ENCODE data around the gene DNAJC5G.
A peak's percentile ranks its signal among the peaks of the same experiment; 100 is the strongest.
"Not testable (repeated sequence)": the region's sequence is repeated elsewhere in the genome, so short reads cannot be mapped to it uniquely, and the experiment has no call there.

DNAJC5G gene

GRCh38 chr2:27306136-27306535, 30.9 kb downstream of the DNAJC5G start:
- no peak for FAIRE-seq
- no peak for DNase-seq (ENCODE audit: insufficient read length, low spot score)

- FAIRE-seq: no peak
- no peak for DNase-seq (ENCODE audit: insufficient read length, low spot score)
These were observed 31.5 kb downstream of the DNAJC5G start for GRCh38 chr2:27306573-27307286.

DNA sequence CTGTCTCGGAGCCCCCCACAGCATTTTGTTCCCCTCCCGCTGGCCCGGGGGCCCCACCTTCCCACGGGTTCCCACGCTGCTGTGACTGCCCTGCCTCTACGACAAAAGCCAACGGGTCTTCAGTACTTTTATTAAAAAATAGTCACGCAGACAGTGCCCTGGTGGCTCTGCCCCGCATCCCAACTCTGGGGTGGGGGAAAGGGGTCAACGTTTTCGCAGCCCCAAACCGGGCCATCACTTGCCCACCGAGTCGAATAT, 32.0 kb downstream of the DNAJC5G start:
- no peak for FAIRE-seq

DNA sequence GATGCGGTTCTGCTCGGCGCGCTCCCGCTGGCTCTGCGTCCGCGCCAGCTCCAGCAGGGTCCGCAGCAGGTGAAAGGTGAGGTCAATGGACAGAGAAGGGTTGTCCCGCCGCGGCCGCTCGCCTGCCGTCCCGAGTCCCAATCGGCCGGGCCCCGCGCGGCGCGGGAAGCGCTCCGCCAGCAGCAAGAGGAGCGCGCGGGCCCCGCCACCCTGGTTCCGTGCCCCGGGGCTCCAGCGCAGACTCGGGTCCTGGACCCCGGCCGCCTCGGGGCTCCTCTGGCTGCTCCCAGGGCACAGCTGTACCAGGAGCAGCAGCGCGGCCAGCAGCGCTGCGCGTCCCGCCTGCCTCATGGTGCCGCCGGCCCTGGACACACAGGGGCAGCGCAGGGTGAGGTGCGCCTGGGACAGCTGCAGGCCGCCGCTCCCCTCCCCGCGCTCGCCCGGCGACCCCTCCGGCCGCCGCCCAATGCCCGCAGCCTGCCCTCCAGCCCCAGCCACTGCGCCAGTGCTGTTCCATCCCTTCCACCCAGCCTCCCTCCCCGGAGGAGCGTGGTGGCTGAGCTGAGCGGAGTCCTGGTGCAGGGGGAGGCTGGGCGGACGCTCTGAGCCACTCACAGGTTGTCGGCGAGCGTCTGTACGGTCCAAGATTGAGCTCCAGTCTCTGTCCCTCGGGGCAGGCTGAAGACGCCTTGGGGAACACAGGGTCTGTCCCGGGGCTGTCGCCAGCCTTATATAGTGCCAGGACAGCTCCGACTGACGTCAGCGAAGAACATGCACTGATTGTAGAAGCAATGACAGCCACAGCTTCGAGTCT, 32.5 kb downstream of the DNAJC5G start:
- DNase-seq (ENCODE audit: insufficient read length, low spot score): no peak
- FAIRE-seq: no peak

More for the DNA sequence above, 32.0 kb downstream of the DNAJC5G start:
- no peak for DNase-seq (ENCODE audit: insufficient read length, low spot score)

DNA sequence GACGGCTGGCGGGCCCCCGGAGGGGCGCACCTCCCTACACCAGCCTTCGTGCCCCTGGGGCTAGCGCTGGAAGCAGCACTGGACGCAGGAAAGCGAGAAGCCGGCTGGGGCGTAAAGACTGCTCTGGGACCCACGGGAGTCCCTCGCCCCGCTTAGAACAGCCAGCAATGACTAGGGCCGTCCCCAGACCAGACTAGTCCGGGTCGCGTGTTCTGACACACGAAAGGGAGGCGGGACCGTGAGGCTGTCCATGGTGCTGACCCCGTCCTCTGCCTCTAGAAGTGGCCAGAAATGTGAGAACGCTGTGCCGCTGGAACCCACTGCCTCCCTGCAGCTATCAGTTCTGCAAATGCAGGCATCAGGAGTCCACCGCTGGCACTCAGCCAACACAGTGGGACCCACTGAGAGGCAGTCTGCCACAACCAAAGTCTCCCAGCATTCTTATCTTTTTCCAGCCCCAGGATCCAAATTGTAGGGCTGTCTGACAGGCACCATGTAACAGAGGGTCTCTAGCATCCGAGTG, 33.2 kb downstream of the DNAJC5G start, which contains the start of gene UCN:
TSS of gene UCN (minus strand) at position 87 of the 523 bp plus-strand sequence. CDS start 550 bp downstream, outside the sequence.
- DNase-seq (ENCODE audit: insufficient read length, low spot score) (no peak), FAIRE-seq (no peak)

- no peak for FAIRE-seq
- no peak for DNase-seq (ENCODE audit: insufficient read length, low spot score)
These were observed 34.4 kb downstream of the DNAJC5G start for GRCh38 chr2:27309651-27310050.

DNA sequence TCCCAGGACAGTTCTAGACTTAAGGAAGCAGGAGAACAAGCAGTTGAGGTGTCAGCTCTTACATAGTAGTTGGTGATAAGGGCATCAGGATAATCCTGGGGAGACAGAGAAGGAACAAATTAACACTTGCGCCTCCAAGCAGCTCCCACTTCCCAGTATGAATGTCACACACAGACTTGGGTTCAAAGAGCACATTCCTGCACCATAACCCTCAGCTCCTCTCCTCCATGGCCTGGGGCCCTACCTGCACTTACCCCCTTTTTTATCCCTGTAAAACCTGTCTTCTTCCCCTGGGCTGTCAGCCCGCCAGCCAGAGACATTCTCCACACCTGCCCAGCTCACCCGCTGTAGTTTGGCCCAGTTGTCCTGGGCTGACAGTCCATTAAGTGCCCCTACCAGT, 36.9 kb downstream of the DNAJC5G start:
- DNase-seq (ENCODE audit: insufficient read length, low spot score) (no peak), FAIRE-seq (peak; percentile 48)

DNA sequence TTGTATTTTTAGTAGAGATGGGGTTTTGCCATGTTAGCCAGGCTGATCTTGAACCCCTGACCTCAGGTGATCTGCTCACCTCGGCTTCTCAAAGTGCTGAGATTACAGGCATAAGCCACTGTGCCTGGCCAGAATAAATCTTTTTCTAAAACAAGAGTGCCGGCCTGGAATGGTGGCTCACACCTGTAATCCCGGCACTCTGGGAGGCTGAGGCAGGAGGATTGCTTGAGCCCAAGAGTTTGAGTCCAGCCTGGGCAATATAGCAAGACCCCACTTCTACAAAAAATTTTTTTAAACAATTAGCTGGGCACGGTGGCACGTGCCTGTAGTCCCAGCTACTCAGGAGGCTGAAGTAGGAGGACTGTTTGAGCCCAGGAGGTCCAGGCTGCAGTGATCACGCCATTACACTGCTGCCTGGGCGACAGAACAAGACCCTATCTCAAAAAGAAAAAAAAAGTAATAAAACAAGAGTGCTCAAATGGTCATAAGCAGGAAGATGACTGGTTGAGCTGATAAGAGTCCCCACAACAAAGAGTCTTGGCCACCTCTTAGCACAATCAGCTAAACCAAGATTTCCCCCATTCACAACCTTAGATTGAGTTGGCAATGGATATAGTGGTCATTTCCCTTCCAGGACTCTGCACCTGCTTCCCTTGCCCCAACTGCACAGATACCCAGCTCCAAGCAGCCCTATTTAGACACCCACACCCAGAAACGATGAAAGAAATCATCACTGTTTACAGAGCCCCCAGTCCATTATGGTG, 38.8 kb downstream of the DNAJC5G start:
- no peak for DNase-seq (ENCODE audit: insufficient read length, low spot score)
- FAIRE-seq: no peak

GRCh38 chr2:27314709-27315108, 39.5 kb downstream of the DNAJC5G start:
- no peak for DNase-seq (ENCODE audit: insufficient read length, low spot score)
- FAIRE-seq: no peak

- DNase-seq (ENCODE audit: insufficient read length, low spot score): no peak
- no peak for FAIRE-seq
These were observed 39.9 kb downstream of the DNAJC5G start for GRCh38 chr2:27315122-27315521.

DNA sequence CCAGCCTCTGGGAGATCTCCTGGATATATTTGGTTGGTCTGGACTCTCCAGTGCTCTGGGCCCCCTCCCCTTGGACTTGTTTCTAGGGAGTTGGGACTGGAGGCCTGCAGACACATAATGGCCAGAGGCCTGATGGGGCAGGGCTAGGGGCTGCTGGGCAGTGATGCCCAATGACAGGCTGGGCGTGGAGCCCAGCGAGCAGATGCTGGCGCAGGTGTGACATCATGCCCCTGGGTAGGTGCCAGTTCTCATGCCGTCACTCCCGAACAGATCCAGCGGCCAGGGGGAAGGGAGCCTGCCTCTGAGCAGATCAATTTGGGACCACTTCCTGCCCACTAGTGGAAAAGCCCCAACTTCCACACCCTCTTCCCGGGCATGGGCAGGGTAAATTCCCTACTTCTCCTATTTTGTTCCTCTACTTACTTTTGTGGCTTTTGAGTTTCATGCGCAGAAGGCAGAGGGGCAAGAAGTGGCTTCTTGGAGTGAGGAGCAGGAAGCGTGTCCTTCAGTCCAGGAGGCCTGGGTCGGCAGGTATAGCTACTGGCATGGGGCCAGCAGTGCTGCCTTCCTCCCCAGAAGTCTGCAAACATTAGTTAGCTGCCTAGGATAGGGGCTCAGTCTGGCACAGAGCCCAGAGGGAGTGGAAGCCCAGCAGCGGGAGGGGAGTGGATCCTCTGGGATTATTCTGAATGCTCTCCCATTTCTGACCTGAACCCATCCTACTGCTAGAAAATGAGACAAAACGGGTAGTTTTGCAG, 41.6 kb downstream of the DNAJC5G start:
- no peak for FAIRE-seq
- no peak for DNase-seq (ENCODE audit: insufficient read length, low spot score)

DNA sequence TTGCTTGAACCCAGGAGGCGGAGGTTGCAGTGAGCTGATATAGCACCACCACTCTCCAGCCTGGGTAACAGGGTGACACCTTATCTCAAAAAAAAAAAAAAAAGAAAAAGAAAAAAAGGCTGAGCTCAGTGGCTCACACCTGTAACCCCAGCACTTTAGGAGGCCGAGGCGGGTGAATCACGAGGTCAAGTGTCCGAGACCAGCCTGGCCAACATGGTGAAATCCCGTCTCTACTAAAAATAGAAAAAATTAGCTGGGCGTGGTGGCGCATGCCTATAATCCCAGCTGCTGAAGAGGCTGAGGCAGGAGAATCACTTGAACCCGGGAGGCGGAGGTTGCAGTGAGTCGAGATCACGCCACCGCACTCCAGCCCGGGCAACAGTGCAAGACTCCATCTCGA, 44.6 kb downstream of the DNAJC5G start:
- not testable (repeated sequence) for DNase-seq (ENCODE audit: insufficient read length, low spot score); FAIRE-seq

DNA sequence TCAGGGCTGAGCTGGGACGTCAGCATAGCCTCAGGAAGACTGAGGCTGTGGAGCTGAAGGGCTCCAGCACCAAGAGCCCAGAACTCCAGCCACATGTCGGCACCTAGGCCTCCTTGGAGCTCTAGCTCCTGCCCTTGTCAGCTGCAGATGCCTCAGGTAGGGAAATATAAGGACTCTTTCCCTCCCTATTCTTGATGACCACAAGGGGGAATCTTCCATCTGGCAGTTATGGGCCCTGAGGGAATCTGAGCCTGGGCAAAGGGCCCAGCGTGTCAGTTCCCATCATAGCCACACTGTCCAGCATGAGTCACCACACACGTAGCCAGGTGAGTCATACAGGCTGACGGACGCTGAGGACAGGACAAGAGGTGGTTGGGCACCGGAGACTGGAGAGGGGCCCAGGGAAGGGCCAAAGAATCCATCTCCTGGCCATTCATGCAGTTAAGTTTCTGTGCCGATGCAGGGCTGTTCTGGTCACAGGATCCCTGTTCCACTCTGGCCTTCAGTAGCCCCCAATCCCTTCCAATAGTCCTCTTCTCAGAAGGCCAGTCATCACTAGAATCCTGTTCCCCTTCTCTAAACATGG, 45.8 kb downstream of the DNAJC5G start:
- peak; percentile 91 for FAIRE-seq
- peak; percentile 98 for DNase-seq (ENCODE audit: insufficient read length, low spot score)

- no peak for FAIRE-seq
- DNase-seq (ENCODE audit: insufficient read length, low spot score): no peak
These were observed 47.1 kb downstream of the DNAJC5G start for GRCh38 chr2:27322301-27322765.

DNA sequence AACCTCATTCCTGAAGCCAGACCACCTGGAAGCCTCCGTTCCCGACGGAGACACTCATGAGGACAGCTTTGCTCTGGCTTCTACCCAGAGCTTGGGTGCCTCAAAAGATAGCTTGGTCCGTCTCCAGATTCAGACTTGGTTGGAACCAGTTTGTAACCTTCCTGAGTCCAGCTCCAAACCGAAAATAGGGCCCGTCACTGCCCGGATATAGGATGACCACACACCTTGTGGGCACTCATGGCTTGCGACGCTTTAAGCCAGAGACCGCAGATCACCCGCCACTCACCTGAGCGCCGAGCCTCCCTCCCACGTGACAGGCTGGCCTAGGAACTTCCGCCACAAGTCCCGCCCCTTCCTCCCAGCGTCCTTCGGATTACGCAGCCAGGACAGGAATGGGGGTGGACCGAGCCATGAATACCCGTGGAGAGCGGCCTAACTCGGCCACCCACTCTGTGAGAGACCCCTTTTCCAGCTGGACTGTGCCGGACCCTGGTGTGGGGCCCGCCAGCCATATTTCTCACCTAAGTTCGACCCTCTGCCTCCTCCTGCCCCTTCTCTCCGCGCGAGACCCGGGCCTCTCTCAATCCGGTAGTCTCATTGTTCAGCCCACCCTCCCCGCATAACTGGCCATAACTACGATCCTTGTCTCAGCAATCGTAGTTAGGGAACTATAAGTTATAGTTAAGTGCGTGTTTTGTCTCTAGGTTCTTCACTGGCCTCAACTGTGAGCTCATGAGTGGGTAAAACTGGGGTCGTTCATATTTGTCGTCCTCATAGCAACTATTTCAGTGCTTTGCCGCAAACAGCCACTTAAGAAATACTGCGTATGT, 47.7 kb downstream of the DNAJC5G start, which contains the start of gene MPV17:
TSS of gene MPV17 (minus strand) at position 332 of the 830 bp plus-strand sequence. CDS start 580 bp downstream, outside the sequence.
- DNase-seq (ENCODE audit: insufficient read length, low spot score) (peak; percentile 97), FAIRE-seq (peak; percentile 72)

DNA sequence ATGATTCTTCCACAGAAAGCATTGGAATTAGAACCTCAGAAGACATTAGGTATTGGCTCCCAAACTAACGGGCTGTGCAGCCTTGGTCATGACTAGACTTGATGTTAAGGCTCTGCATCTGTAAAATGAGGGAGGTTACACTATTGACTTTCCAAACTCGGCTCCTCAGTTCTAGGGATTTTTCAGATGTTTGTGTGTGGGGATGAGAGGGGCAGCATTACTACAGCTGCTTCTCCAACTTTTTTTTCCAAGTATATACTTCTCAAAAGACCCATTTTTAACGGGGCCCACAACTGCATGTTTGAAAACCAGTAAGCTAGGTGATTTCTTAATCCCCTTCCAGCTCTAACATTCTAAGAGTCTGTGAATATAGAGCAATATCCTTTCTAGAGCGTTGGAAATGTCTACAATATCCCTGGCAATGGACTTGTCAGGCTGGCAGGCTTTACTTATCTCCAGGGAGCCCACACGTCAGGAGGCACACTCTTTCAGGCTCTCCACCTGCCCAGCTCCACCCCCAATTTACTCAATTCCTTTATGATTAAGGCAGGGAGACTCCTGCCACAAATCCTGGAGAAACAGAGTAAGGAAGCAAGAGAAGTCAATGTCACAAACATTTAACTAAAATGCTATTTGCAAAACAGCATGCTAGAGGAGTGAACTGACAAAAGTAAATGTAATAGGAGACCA, 48.5 kb downstream of the DNAJC5G start:
- no peak for FAIRE-seq
- DNase-seq (ENCODE audit: insufficient read length, low spot score): no peak

- DNase-seq (ENCODE audit: insufficient read length, low spot score) (no peak), FAIRE-seq (no peak)
These were observed 49.5 kb downstream of the DNAJC5G start for GRCh38 chr2:27324720-27325119.

Data from HTR-8/SVneo (cell line).